HepG2 (cell line): ENCODE measurements around the gene INHBE. TPM values are rescaled to one million over a fixed set of nuclear protein-coding genes. Genes with fewer than 3 reads are reported as not detected.

ENCODE experiments used
- ATAC-seq: fragments of 200-7000 bp; cut with Tn5 transposase; 3 replicates; pipeline ENCODE4 v1.9.1; 2020; ENCODE audit warnings: mild to moderate bottlenecking, moderate library complexity
- BruUV-seq: library from RNA; stranded (reverse); fragments of 400-500 nt; replicated peaks from 2 replicates; lab custom pipeline; 2021; lab: Mats Ljungman, UMichigan
- CTCF ChIA-PET: fragments of 300-600 bp; formaldehyde crosslinking; extraction: SDS; loops from one replicate; lab custom pipeline; 2021; ENCODE audit warnings: low total read pairs, inconsistent platforms, low intra/inter-chr PET ratio; lab: Yijun Ruan, JAX
- POLR2A ChIA-PET: fragments of 350-600 bp; sonication (Branson Sonifier 250); formaldehyde crosslinking; loops from one replicate; lab custom pipeline; 2020; ENCODE audit warnings: antibody characterized with exemption, inconsistent platforms; lab: Yijun Ruan, JAX
- DNase-seq: peaks from one replicate; pipeline ENCODE4 v3.0.0-alpha.2; 2015; ENCODE audit warnings: low spot score
- FAIRE-seq: peaks from 3 replicates; lab custom pipeline; 2011; peaks lifted over from hg19 to GRCh38; lab: Jason Lieb, UNC
- H2AFZ ChIP-seq: one replicate; pipeline ENCODE4 v1.6.1; 2011; ENCODE audit warnings: low read length, inconsistent platforms
- H3K27ac ChIP-seq: fragments of 300-600 bp; 3 replicates; pipeline ENCODE4 v1.8.0; 2011; ENCODE audit warnings: mixed run types, mild to moderate bottlenecking, mixed read lengths, low read length, inconsistent platforms; ENCODE audit not compliant: insufficient read depth; ENCODE audit errors: extremely low read length
- H3K27me3 ChIP-seq, 2 experiments: fragments of 200-600 bp in 1 of 2; 2 replicates in 1 of 2; 3 replicates in 1 of 2; pipeline versions ENCODE4 v1.6.0 to v1.8.0; 2011; ENCODE audit warnings: low read length in 2 of 2, mild to moderate bottlenecking in 2 of 2, moderate library complexity in 2 of 2, inconsistent platforms in 1 of 2; ENCODE audit not compliant: insufficient read depth in 2 of 2, control insufficient read depth in 1 of 2
- H3K36me3 ChIP-seq, 2 experiments: fragments of 200-600 bp in 1 of 2; replicated peaks in 1 of 2; 2 replicates in 1 of 2; 3 replicates in 1 of 2; pipeline versions ENCODE4 v1.5.1 to v1.8.0; 2011; ENCODE audit warnings: low read length in 2 of 2, inconsistent platforms in 1 of 2; ENCODE audit not compliant: insufficient read depth in 2 of 2, control insufficient read depth in 1 of 2
- H3K4me1 ChIP-seq: 2 replicates; pipeline ENCODE4 v1.5.1; 2012; ENCODE audit warnings: low read length, inconsistent platforms; ENCODE audit not compliant: insufficient read depth
- H3K4me2 ChIP-seq: 2 replicates; pipeline ENCODE4 v1.6.0; 2011; ENCODE audit warnings: low read depth, low read length, inconsistent platforms
- H3K4me3 ChIP-seq, 3 experiments: fragments of 200-600 bp in 1 of 3; sonication (generic), shearing (Covaris generic) in 1 of 3; replicated peaks in 1 of 3; 2 replicates each; pipeline ENCODE4 v1.5.1; 2011 to 2016; ENCODE audit warnings: low read length in 3 of 3, inconsistent platforms in 2 of 3, low read depth in 2 of 3, mild to moderate bottlenecking in 2 of 3, control low read depth in 1 of 3, mixed read lengths in 1 of 3; ENCODE audit not compliant: insufficient read depth in 1 of 3
- H3K79me2 ChIP-seq: one replicate; pipeline ENCODE4 v1.6.1; 2011; ENCODE audit warnings: low read length, inconsistent platforms; ENCODE audit not compliant: insufficient read depth
- H3K9ac ChIP-seq: 2 replicates; pipeline ENCODE4 v1.6.0; 2011; ENCODE audit warnings: mild to moderate bottlenecking, low read depth, low read length, inconsistent platforms; ENCODE audit not compliant: insufficient read depth
- H3K9me3 ChIP-seq: 2 replicates; pipeline ENCODE4 v1.5.1; 2012; ENCODE audit warnings: mild to moderate bottlenecking, low read length
- H4K20me1 ChIP-seq: 2 replicates; pipeline ENCODE4 v1.6.0; 2011; ENCODE audit warnings: inconsistent platforms, mild to moderate bottlenecking, low read length, moderate library complexity; ENCODE audit not compliant: insufficient read depth
- ARHGAP35 ChIP-seq: sonication (generic); formaldehyde crosslinking; IDR thresholded peaks from 2 replicates; pipeline ENCODE4 v1.9.0; 2022; ENCODE audit warnings: mild to moderate bottlenecking, inconsistent platforms, moderate library complexity, missing genetic modification reagents, borderline replicate concordance
- CENPT ChIP-seq: sonication (generic); formaldehyde crosslinking; IDR thresholded peaks from 2 replicates; pipeline ENCODE4 v1.8.0; 2022; ENCODE audit warnings: low read depth, mild to moderate bottlenecking, moderate library complexity, missing genetic modification reagents
- GTF3A ChIP-seq: sonication (generic); formaldehyde crosslinking; conservative IDR thresholded peaks from 2 replicates; pipeline ENCODE4 v1.4.0; 2020; ENCODE audit warnings: mild to moderate bottlenecking, missing genetic modification reagents
- NFKBIZ ChIP-seq: IDR thresholded peaks from 2 replicates; pipeline ENCODE4 v1.6.1; 2018; ENCODE audit warnings: missing genetic modification reagents, missing compliant biosample characterization
- SAP130 ChIP-seq: IDR thresholded peaks from 2 replicates; pipeline ENCODE4 v1.6.1; 2016; ENCODE audit warnings: low read depth
- ZNF256 ChIP-seq: sonication (generic); formaldehyde crosslinking; conservative IDR thresholded peaks from 2 replicates; pipeline ENCODE4 v1.4.0; 2020; ENCODE audit warnings: missing genetic modification reagents
- ZNF282 ChIP-seq: fragments of 450-650 bp; IDR thresholded peaks from 2 replicates; pipeline ENCODE4 v1.6.1; 2018; ENCODE audit not compliant: partially characterized antibody
- ZNF816 ChIP-seq: sonication (generic); formaldehyde crosslinking; IDR thresholded peaks from 2 replicates; pipeline ENCODE4 v1.8.0; 2022; ENCODE audit warnings: missing genetic modification reagents, mild to moderate bottlenecking, borderline replicate concordance
- ZUFSP ChIP-seq: sonication (generic); formaldehyde crosslinking; IDR thresholded peaks from 2 replicates; pipeline ENCODE4 v1.9.0; 2021; ENCODE audit warnings: missing genetic modification reagents, mild to moderate bottlenecking, borderline replicate concordance
- WGBS: methylation state at CpG from one replicate; pipeline ENCODE4 v1.1.6; 2017; ENCODE audit warnings: low lambda C conversion rate; 5-methylcytosine and 5-hydroxymethylcytosine counted together
- in situ Hi-C: cut with HindIII; loops from 2 replicates; pipeline ENCODE4 v1.10.0; 2017; ENCODE audit warnings: low pct_unique_long_range_greater_than_20kb; ENCODE audit not compliant: extremely low pct_ligation_motif_present
- intact Hi-C: fragments of 100-400 bp; cut with micrococcal nuclease; formaldehyde crosslinking; loops from one replicate; pipeline ENCODE4 v1.10.0; 2022; ENCODE audit not compliant: unreplicated experiment
- polyA plus RNA-seq, 8 experiments: library from polyadenylated mRNA; depleted of rRNA in 3 of 8; stranded (reverse) in 7 of 8; unstranded in 1 of 8; fragments of >200 nt; fragmentation: Illumina TruSeq in 4 of 8; extraction: Trizol in 4 of 8; gene quantifications; 2 replicates each; pipeline versions ENCODE4 v1.2.1 to v1.2.3, GENCODE V29; 2011 to 2016; ENCODE audit warnings: low read depth in 4 of 8, missing spikeins in 1 of 8, mixed read lengths in 1 of 8; ENCODE audit not compliant: insufficient read depth in 1 of 8
- total RNA-seq, 5 experiments: library from RNA; depleted of rRNA; stranded (reverse); fragments of >200 nt; fragmentation: Illumina TruSeq; extraction: Trizol; gene quantifications; 2 replicates each; pipeline ENCODE4 v1.2.3, GENCODE V29; 2016; ENCODE audit warnings: low read depth in 1 of 5
- TF ChIP-seq, protein P1 (sequence below): sonication (generic); formaldehyde crosslinking; conservative IDR thresholded peaks from 2 replicates; pipeline ENCODE4 v1.4.0; 2020; ENCODE audit warnings: missing genetic modification reagents
- TF ChIP-seq, protein P2 (sequence below): sonication (generic); formaldehyde crosslinking; IDR thresholded peaks from 2 replicates; pipeline ENCODE4 v1.4.0; 2020; ENCODE audit warnings: missing genetic modification reagents

Gene INHBE
- total and polyA plus RNA-seq, 2 of the 13 experiments (the other 11 are each of a cell fraction or from before 2014, with no cell fraction given), result 17.0 to 32.0 TPM

DNA sequence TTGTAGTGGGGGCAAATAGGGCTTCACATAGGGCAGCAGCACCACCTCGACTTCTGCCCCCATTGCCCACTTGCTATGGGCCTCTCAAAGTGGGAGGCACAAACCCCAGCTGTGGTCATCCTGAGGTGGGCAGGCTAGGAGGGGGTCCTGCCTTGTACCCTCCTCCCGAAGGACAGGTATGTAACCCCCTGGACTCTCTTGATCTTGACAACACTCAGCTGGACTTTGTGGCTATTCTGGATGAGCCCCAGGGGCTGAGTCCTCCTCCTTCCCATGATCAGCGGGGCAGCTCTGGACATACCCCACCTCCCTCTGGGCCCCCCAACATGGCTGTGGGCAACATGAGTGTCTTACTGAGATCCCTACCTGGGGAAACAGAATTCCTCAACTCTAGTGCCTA lies 16.6 kb downstream of the INHBE start:
- H3K27ac ChIP-seq, result no peak overlapping the region
- no peaks in the 10 kb centered on the region for H3K79me2 ChIP-seq
- H3K36me3 ChIP-seq, result no peaks in the 10 kb centered on the region
- FAIRE-seq (no peak), DNase-seq (no peak), ATAC-seq (no peak)
- ChIA-PET CTCF (no interaction called here), POLR2A (no interaction called here)
- no peaks in the 10 kb centered on the region for H3K9me3 ChIP-seq
- no peak overlapping the region for H3K4me3 ChIP-seq
- H3K27me3 ChIP-seq, result peaks cover 7 to 54% of the 10 kb centered on the region in 2 experiments
- no peak overlapping the region for H3K9ac ChIP-seq
- intact Hi-C loops, result no loop called here
- in situ Hi-C loops, result no loop called here
- H2AFZ ChIP-seq, result no peak overlapping the region
- TF ChIP-seq NFKBIZ, result no peak
- TF ChIP-seq GTF3A (CRISPR knock-in tag), result no peak
- no peak for TF ChIP-seq SAP130 (CRISPR knock-in tag)
- no peak for TF ChIP-seq ZNF256
- no TSS peak for BruUV-seq
- WGBS, result 15% methylated on average over 2 of the region's 3 CpGs
- no peaks in the 10 kb centered on the region for H4K20me1 ChIP-seq
- H3K4me2 ChIP-seq, result no peak overlapping the region
- peaks cover 40% of the 10 kb centered on the region for H3K4me1 ChIP-seq

DNA sequence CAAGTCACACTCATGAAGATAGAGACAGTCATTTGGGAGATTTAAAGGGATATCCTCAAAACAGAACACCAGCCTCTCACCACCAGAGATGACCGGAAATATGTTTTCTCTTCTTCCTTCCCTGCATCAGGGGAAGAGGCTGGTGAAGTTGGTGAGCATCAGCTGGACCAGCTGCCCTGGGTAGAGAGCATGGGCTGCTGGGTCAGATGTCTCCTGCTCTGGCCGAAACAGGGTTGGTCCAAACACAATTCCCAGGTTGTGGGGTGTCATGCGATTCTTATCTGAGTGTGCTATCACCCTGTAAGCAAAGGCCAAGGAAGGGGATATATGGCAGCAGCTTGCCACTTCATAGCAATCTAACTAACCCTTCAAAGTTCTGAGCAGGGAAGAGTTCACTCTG lies 17.3 kb downstream of the INHBE start:
- no peaks in the 10 kb centered on the region for H3K9me3 ChIP-seq
- no peaks in the 10 kb centered on the region for H4K20me1 ChIP-seq
- no peak for DNase-seq
- POLR2A ChIA-PET, result no interaction called here
- peaks cover 47% of the 10 kb centered on the region for H3K4me1 ChIP-seq
- intact Hi-C loops, result no loop called here
- H3K9ac ChIP-seq, result no peak overlapping the region
- ATAC-seq, result no peak
- no peak overlapping the region for H3K4me3 ChIP-seq
- CTCF ChIA-PET, result no interaction called here
- 45% methylated on average over 3 of the region's 3 CpGs for WGBS
- in situ Hi-C loops, result no loop called here
- BruUV-seq, result no TSS peak
- no peak overlapping the region for H3K27ac ChIP-seq
- no peaks in the 10 kb centered on the region for H3K36me3 ChIP-seq
- H3K79me2 ChIP-seq, result no peaks in the 10 kb centered on the region
- no peak overlapping the region for H2AFZ ChIP-seq
- no peak overlapping the region for H3K4me2 ChIP-seq
- no peak for FAIRE-seq
- peaks cover 7 to 55% of the 10 kb centered on the region in 2 experiments for H3K27me3 ChIP-seq
- TF ChIP-seq, protein P1, sequence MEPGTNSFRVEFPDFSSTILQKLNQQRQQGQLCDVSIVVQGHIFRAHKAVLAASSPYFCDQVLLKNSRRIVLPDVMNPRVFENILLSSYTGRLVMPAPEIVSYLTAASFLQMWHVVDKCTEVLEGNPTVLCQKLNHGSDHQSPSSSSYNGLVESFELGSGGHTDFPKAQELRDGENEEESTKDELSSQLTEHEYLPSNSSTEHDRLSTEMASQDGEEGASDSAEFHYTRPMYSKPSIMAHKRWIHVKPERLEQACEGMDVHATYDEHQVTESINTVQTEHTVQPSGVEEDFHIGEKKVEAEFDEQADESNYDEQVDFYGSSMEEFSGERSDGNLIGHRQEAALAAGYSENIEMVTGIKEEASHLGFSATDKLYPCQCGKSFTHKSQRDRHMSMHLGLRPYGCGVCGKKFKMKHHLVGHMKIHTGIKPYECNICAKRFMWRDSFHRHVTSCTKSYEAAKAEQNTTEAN (CRISPR knock-in tag), result no peak
- TF ChIP-seq ZNF816 (CRISPR knock-in tag) (no peak), ARHGAP35 (no peak), ZNF282 (no peak), CENPT (CRISPR knock-in tag) (no peak), ZUFSP (CRISPR knock-in tag) (no peak)
- TF ChIP-seq, protein P2, sequence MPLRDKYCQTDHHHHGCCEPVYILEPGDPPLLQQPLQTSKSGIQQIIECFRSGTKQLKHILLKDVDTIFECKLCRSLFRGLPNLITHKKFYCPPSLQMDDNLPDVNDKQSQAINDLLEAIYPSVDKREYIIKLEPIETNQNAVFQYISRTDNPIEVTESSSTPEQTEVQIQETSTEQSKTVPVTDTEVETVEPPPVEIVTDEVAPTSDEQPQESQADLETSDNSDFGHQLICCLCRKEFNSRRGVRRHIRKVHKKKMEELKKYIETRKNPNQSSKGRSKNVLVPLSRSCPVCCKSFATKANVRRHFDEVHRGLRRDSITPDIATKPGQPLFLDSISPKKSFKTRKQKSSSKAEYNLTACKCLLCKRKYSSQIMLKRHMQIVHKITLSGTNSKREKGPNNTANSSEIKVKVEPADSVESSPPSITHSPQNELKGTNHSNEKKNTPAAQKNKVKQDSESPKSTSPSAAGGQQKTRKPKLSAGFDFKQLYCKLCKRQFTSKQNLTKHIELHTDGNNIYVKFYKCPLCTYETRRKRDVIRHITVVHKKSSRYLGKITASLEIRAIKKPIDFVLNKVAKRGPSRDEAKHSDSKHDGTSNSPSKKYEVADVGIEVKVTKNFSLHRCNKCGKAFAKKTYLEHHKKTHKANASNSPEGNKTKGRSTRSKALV (CRISPR knock-in tag), result no peak
